Testis (tissue), 3 donors: Measurements from ENCODE around the gene RIMBP2. TPM values are rescaled to one million over a fixed set of nuclear protein-coding genes. Genes with fewer than 3 reads are reported as not detected.

Experiments
- DNase-seq: peaks from one replicate; pipeline ENCODE4 v3.0.0-alpha.2; 2019
- H3K27ac ChIP-seq, 2 donors: fragments of 200-600 bp; sonication (generic); one replicate each; pipeline ENCODE4 v1.5.1; 2019
- H3K27me3 ChIP-seq: fragments of 200-600 bp; sonication (generic); one replicate; pipeline ENCODE4 v1.5.1; 2019
- H3K36me3 ChIP-seq: fragments of 200-600 bp; sonication (generic); one replicate; pipeline ENCODE4 v1.5.1; 2017; ENCODE audit warnings: low read depth; ENCODE audit errors: missing control alignments
- H3K4me1 ChIP-seq: fragments of 200-600 bp; sonication (generic); one replicate; pipeline ENCODE4 v1.5.1; 2019
- H3K4me3 ChIP-seq, 2 donors: fragments of 200-600 bp; sonication (generic); one replicate each; pipeline ENCODE4 v1.5.1; 2017 to 2019
- H3K9me3 ChIP-seq: fragments of 200-600 bp; sonication (generic); one replicate; pipeline ENCODE4 v1.5.1; 2017
- CTCF ChIP-seq, 3 experiments: fragments of 450-650 bp in 2 of 3; fragments of 200-600 bp in 1 of 3; sonication (generic) in 1 of 3; IDR thresholded peaks; one replicate each; pipeline ENCODE4 v1.5.1; 2016 to 2019; ENCODE audit warnings: antibody characterized with exemption in 3 of 3, mild to moderate bottlenecking in 2 of 3, moderate library complexity in 1 of 3
- POLR2A ChIP-seq: fragments of 450-650 bp; IDR thresholded peaks from one replicate; pipeline ENCODE4 v1.6.1; 2017; ENCODE audit warnings: antibody characterized with exemption, mild to moderate bottlenecking, moderate library complexity
- WGBS, 2 donors: methylation state at CpG; one replicate each; pipeline ENCODE4 v1.1.5; 2018; 5-methylcytosine and 5-hydroxymethylcytosine counted together
- intact Hi-C: fragments of 100-400 bp; cut with DNase I; formaldehyde crosslinking; loops from one replicate; pipeline ENCODE4 v1.15.1; 2023; ENCODE audit warnings: low total_unique reads
- polyA plus RNA-seq: library from polyadenylated mRNA; stranded (reverse); fragments of 350-450 nt; fragmentation: Illumina TruSeq; extraction: RNeasy Lipid Tissue Mini Kit (QIAGEN cat#74804); gene quantifications from one replicate; pipeline ENCODE4 v1.2.3, GENCODE V29; 2014; ENCODE audit warnings: low read depth, low replicate concordance; ENCODE audit not compliant: insufficient read depth
- total RNA-seq, 2 donors: library from RNA; depleted of rRNA; stranded (reverse); fragments of >200 nt; gene quantifications; one replicate each; pipeline ENCODE4 v1.2.3, GENCODE V29; 2016

The RIMBP2 gene
- total and polyA plus RNA-seq, 3 donors from 2014 or later, result 8.0 to 10.0 (median 8.7) TPM

GRCh38 chr12:130462558-130463274 lies 253.4 kb downstream of the RIMBP2 start:
- H3K27ac ChIP-seq, result no peak overlapping the region
- TF ChIP-seq POLR2A (no peak), CTCF (IDR thresholded peaks at IDR 0.05) (no peak)
- 82 to 87% methylated on average over 12 to 21 of the region's 21 CpGs for WGBS, 2 donors
- H3K4me1 ChIP-seq, result no peaks in the 10 kb centered on the region
- intact Hi-C loops, result no loop called here
- no peaks in the 10 kb centered on the region for H3K36me3 ChIP-seq
- no peak for DNase-seq
- no peaks in the 10 kb centered on the region for H3K27me3 ChIP-seq
- H3K4me3 ChIP-seq, result no peak overlapping the region
- H3K9me3 ChIP-seq, result no peaks in the 10 kb centered on the region

GRCh38 chr12:130461839-130462557 lies 254.1 kb downstream of the RIMBP2 start:
- Histone ChIP-seq H3K36me3 (no peaks in the 10 kb centered on the region), H3K4me1 (no peaks in the 10 kb centered on the region), H3K27ac (no peak overlapping the region), H3K4me3 (no peak overlapping the region), H3K27me3 (no peaks in the 10 kb centered on the region), H3K9me3 (no peaks in the 10 kb centered on the region)
- intact Hi-C loops, result no loop called here
- no peak for DNase-seq
- WGBS, 2 donors, result 52 to 90% methylated on average over 2 to 22 of the region's 22 CpGs
- TF ChIP-seq CTCF (IDR thresholded peaks at IDR 0.05), result no peak
- no peak for TF ChIP-seq POLR2A

GRCh38 chr12:130461447-130461815 lies 254.7 kb downstream of the RIMBP2 start:
- Histone ChIP-seq H3K4me1 (no peaks in the 10 kb centered on the region), H3K36me3 (no peaks in the 10 kb centered on the region), H3K4me3 (no peak overlapping the region), H3K27me3 (no peaks in the 10 kb centered on the region), H3K9me3 (no peaks in the 10 kb centered on the region), H3K27ac (no peak overlapping the region)
- no peak for TF ChIP-seq POLR2A
- no peak for TF ChIP-seq CTCF (IDR thresholded peaks at IDR 0.05)
- intact Hi-C loops, result no loop called here
- 81 to 87% methylated on average over 7 of the region's 7 CpGs for WGBS, 2 donors
- no peak for DNase-seq

- H3K27ac ChIP-seq, result no peak overlapping the region
- no peak for DNase-seq
- no peaks in the 10 kb centered on the region for H3K27me3 ChIP-seq
- H3K9me3 ChIP-seq, result no peaks in the 10 kb centered on the region
- intact Hi-C loops, result no loop called here
- no peak for TF ChIP-seq POLR2A
- TF ChIP-seq CTCF (IDR thresholded peaks at IDR 0.05), result no peak
- 76 to 91% methylated on average over 17 to 28 of the region's 28 CpGs for WGBS, 2 donors
- no peak overlapping the region for H3K4me3 ChIP-seq
- H3K36me3 ChIP-seq, result no peaks in the 10 kb centered on the region
- no peaks in the 10 kb centered on the region for H3K4me1 ChIP-seq
These were observed 255.3 kb downstream of the RIMBP2 start for GRCh38 chr12:130460611-130461446.
